22Rv1 (cell line): Measurements from ENCODE around the gene CDH8.

Source experiments
- ZFX ChIP-seq: fragments of 450-650 bp; IDR thresholded peaks from 2 replicates; pipeline ENCODE4 v1.6.1; 2017; ENCODE audit warnings: antibody characterized with exemption, borderline replicate concordance
- TF ChIP-seq, protein P1 (sequence below): fragments of 450-650 bp; IDR thresholded peaks from 2 replicates; pipeline ENCODE4 v1.5.1; 2017; ENCODE audit warnings: mild to moderate bottlenecking

DNA sequence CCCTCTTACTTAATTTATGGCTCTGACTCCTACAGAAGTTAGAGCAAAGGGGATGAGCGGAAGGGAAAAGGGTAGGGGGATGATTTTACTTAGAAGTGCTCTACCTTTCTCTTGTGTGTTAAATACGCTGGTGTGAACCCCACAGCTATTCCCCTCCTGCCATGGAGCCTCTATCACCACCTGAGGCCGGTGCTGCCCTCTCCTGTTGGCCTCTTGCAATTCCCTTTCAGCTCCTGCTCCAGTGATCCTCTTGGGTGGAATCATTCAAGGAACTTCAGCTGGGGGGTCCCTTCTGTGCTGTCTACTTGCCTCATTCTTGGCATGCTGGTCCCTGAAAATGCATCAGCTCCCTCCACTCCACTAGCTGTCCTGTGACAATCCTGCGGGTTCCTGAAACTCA, 41.8 kb upstream of the CDH8 start:
- TF ChIP-seq, protein P1, sequence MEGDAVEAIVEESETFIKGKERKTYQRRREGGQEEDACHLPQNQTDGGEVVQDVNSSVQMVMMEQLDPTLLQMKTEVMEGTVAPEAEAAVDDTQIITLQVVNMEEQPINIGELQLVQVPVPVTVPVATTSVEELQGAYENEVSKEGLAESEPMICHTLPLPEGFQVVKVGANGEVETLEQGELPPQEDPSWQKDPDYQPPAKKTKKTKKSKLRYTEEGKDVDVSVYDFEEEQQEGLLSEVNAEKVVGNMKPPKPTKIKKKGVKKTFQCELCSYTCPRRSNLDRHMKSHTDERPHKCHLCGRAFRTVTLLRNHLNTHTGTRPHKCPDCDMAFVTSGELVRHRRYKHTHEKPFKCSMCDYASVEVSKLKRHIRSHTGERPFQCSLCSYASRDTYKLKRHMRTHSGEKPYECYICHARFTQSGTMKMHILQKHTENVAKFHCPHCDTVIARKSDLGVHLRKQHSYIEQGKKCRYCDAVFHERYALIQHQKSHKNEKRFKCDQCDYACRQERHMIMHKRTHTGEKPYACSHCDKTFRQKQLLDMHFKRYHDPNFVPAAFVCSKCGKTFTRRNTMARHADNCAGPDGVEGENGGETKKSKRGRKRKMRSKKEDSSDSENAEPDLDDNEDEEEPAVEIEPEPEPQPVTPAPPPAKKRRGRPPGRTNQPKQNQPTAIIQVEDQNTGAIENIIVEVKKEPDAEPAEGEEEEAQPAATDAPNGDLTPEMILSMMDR, result peak; percentile 58
- TF ChIP-seq ZFX, result no peak
